ENCODE results near the gene TNRC6C. TPM values are rescaled to one million over a fixed set of nuclear protein-coding genes. Genes with fewer than 3 reads are reported as not detected.

TNRC6C gene
- total and polyA plus RNA-seq, 2 of the 13 experiments (the other 11 are each of a cell fraction or from before 2014, with no cell fraction given) = 0.66 to 4.9 TPM

- no peak for TF ChIP-seq ZBTB40 (IDR thresholded peaks at IDR 0.05)
- 0 out of 2 replicates have a peak, but pooled peaks have one; percentile 2 for TF ChIP-seq ZBTB40 (CRISPR knock-in tag; IDR thresholded peaks at IDR 0.05)
- TF ChIP-seq EED (CRISPR knock-in tag; IDR thresholded peaks at IDR 0.05) = peak; percentile 22; the same call in 1 of the 2 replicates
- TF ChIP-seq BCL6 (CRISPR knock-in tag; IDR thresholded peaks at IDR 0.05) = no peak
- peak; percentile 56; the same call in 1 of the 2 replicates for TF ChIP-seq ZNF17 (CRISPR knock-in tag; IDR thresholded peaks at IDR 0.05)
- TF ChIP-seq ZNF207 (IDR thresholded peaks at IDR 0.05; ENCODE audit: borderline replicate concordance) = no peak
- no peak for TF ChIP-seq SP4 (CRISPR knock-in tag; IDR thresholded peaks at IDR 0.05)
- 0 out of 2 replicates have a peak, but pooled peaks have one; percentile 28 for TF ChIP-seq REL (CRISPR knock-in tag; conservative IDR thresholded peaks at IDR 0.05)
- TF ChIP-seq PRMT3 (CRISPR knock-in tag; IDR thresholded peaks at IDR 0.05; ENCODE audit: borderline replicate concordance, low read depth) = no peak
- TF ChIP-seq POLR2A (IDR thresholded peaks at IDR 0.05; ENCODE audit: insufficient read depth in 1 of 2, low read depth in 2 of 2, low read length in 2 of 2) = peak in 1 of 2 experiments; percentile 40; a peak in 1 of 4 replicates
Measured at GRCh38 chr17:78111727-78112517, 153.4 kb downstream of the TNRC6C start (continued).
